Central memory CD8-positive, alpha-beta T cell (primary cell): ENCODE measurements around the gene ANKRD44.
"Not testable (repeated sequence)": the region's sequence is repeated elsewhere in the genome, so short reads cannot be mapped to it uniquely, and the experiment has no call there.

Source experiments
- ATAC-seq: fragments of 150-1000 bp; cut with Tn5 transposase; replicated peaks from 2 replicates; pipeline ENCODE4 v1.10.0; 2022; ENCODE audit warnings: mild to moderate bottlenecking, moderate FRiP score, moderate number of reproducible peaks; ENCODE audit not compliant: poor library complexity, severe bottlenecking; ENCODE audit errors: extremely low read depth
- DNase-seq, 2 donors: peaks; one replicate each; pipeline ENCODE4 v3.0.0; 2021; ENCODE audit warnings: low spot score in 2 of 2
- H3K27ac Mint-ChIP-seq: one replicate; pipeline ENCODE4 v1.8.0; 2022; ENCODE audit warnings: low read depth, mild to moderate bottlenecking, moderate library complexity, mixed read lengths
- H3K27me3 Mint-ChIP-seq: one replicate; pipeline ENCODE4 v1.8.0; 2022; ENCODE audit warnings: mixed read lengths
- H3K36me3 Mint-ChIP-seq: one replicate; pipeline ENCODE4 v1.8.0; 2022; ENCODE audit warnings: mild to moderate bottlenecking, moderate library complexity, mixed read lengths; ENCODE audit not compliant: insufficient read depth
- H3K4me1 Mint-ChIP-seq: one replicate; pipeline ENCODE4 v1.8.0; 2022; ENCODE audit warnings: mixed read lengths
- H3K4me3 Mint-ChIP-seq: one replicate; pipeline ENCODE4 v1.8.0; 2022; ENCODE audit warnings: mild to moderate bottlenecking, moderate library complexity, mixed read lengths
- H3K9me3 Mint-ChIP-seq: one replicate; pipeline ENCODE4 v1.8.0; 2022; ENCODE audit warnings: mixed read lengths

Gene ANKRD44

DNA sequence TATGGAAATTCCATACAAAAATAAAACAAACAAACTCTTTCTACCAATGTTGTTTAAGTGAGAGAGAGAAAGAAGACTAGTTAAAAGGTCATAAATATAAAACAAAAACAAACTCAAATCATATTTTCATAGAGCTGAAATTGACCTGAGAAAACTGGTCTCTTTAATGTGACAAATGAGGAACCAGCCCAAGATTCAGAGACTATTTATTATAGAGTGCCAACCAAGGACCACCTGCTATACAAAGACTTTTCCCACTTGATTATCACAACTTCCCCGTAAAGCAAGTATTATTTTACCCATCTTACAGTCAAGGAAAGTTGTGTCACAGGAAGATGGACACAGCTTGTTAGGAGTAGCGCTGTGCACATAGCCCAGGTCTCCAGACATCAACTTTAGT lies 13.3 kb downstream of the ANKRD44 start:
- ATAC-seq (no peak), DNase-seq (no peak)
- H3K27ac Mint-ChIP-seq, result peak overlapping the region; percentile 93
- H3K9me3 Mint-ChIP-seq, result no peaks in the 10 kb centered on the region
- peak overlapping the region; percentile 58 for H3K4me3 Mint-ChIP-seq
- H3K27me3 Mint-ChIP-seq, result no peaks in the 10 kb centered on the region
- peaks cover 36% of the 10 kb centered on the region for H3K36me3 Mint-ChIP-seq
- peaks cover 97% of the 10 kb centered on the region for H3K4me1 Mint-ChIP-seq

DNA sequence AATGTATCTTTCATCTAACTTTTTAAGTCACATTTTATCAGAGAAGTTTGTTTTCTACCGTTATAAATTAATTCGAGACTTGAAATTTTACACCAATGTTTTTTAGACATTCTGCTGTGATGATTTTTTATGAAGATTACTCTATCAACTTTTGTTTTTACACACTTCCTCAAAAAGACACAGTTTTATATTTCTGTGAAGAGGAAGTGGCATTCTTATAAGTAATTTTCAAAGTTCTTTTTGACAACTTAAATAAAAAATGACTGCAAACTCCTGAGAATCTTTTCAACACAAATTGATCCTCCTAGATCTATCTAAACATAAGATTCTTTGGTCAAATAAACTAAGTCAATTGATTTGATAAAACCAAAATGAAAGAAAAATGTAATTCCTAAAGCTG lies 13.7 kb downstream of the ANKRD44 start:
- H3K4me1 Mint-ChIP-seq, result peaks cover 97% of the 10 kb centered on the region
- ATAC-seq (no peak), DNase-seq (no peak)
- H3K27ac Mint-ChIP-seq, result peak overlapping the region; percentile 93
- peaks cover 36% of the 10 kb centered on the region for H3K36me3 Mint-ChIP-seq
- no peaks in the 10 kb centered on the region for H3K27me3 Mint-ChIP-seq
- peak overlapping the region; percentile 58 for H3K4me3 Mint-ChIP-seq
- no peaks in the 10 kb centered on the region for H3K9me3 Mint-ChIP-seq

DNA sequence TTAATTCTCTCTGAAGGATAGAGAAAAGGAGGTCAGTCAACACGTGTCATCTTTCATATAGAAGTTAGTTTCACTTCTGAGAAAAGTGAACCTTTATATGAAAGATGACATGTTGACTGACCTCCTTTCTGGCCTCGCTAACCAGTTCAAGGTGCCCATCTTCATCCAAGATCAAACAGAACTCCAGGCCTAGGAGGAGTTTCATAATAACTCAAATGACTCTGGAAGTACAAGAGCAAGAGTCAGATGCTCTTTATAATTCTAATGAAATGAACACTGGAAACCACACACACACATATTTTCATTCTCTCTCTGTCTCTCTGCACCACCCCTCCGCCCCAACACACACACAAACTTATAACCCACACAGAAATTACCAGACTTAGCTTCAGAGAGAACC lies 16.3 kb downstream of the ANKRD44 start:
- H3K27me3 Mint-ChIP-seq, result no peaks in the 10 kb centered on the region
- H3K9me3 Mint-ChIP-seq, result no peaks in the 10 kb centered on the region
- H3K36me3 Mint-ChIP-seq, result peaks cover 29% of the 10 kb centered on the region
- H3K4me1 Mint-ChIP-seq, result peaks cover 90% of the 10 kb centered on the region
- DNase-seq (no peak), ATAC-seq (peak; percentile 47)
- peak overlapping the region; percentile 78 for H3K4me3 Mint-ChIP-seq
- peak overlapping the region; percentile 93 for H3K27ac Mint-ChIP-seq

DNA sequence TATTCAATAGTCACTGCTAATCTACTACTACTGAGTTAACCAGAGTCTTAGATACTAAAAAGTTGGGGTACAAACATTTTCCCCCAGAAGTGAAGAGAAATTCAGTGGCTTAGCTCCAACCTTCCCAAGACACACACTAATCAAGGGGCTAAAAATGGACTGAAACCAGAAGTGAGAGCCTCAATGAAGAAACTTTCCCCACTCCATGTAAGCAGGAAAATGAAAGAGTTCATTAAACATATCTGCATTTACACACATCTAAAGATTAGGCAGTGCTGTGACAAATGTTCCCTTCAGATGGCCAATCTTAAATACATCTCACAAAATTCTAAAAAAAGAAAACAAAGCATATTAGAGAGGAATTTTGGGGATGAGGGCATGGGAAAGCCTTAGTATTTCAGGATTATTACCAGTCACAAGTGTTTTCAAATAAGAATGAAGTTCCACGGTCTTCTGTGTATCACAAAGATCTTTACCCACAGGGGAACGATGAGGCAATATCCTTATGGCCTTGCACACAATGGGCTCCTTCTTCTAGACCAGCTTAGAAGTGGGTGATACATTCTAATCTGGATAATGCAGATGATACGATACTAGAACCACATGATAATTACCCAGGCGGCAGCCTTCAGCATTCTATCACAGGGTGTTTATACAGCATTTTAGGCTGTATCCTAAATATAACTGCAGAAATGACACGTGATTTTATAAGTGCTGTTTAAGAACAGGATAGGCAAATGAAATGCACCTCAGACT lies 17.1 kb downstream of the ANKRD44 start:
- peaks cover 87% of the 10 kb centered on the region for H3K4me1 Mint-ChIP-seq

DNA sequence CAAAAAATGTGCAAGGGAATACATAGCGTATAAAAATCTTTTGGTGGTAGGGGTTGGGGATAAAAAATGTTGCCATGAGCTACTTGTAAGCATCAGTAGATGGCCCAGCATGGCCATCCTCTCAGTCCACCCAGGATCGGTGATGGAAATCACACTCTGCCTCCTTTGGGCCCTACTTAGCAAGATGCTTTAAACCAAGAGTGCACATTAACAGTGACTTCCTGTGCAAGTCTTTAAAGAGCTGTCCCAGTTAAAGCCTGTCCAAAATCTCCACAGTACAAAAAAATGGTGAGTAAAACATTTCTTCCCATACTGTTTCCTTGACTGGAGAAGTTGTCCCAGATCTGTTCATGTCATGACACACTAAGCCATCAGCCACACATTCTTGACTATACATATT lies 18.0 kb downstream of the ANKRD44 start:
- peaks cover 86% of the 10 kb centered on the region for H3K4me1 Mint-ChIP-seq
- H3K27me3 Mint-ChIP-seq, result no peaks in the 10 kb centered on the region
- peaks cover 21% of the 10 kb centered on the region for H3K36me3 Mint-ChIP-seq
- peak overlapping the region; percentile 78 for H3K4me3 Mint-ChIP-seq
- no peaks in the 10 kb centered on the region for H3K9me3 Mint-ChIP-seq
- ATAC-seq (peak; percentile 26), DNase-seq (no peak)
- H3K27ac Mint-ChIP-seq, result peak overlapping the region; percentile 93

More for the DNA sequence above, 17.1 kb downstream of the ANKRD44 start:
- ATAC-seq (peak; percentile 79), DNase-seq (no peak)
- Mint-ChIP-seq H3K4me3 (peak overlapping the region; percentile 78), H3K9me3 (no peaks in the 10 kb centered on the region), H3K36me3 (peaks cover 23% of the 10 kb centered on the region), H3K27ac (peak overlapping the region; percentile 93), H3K27me3 (no peaks in the 10 kb centered on the region)

DNA sequence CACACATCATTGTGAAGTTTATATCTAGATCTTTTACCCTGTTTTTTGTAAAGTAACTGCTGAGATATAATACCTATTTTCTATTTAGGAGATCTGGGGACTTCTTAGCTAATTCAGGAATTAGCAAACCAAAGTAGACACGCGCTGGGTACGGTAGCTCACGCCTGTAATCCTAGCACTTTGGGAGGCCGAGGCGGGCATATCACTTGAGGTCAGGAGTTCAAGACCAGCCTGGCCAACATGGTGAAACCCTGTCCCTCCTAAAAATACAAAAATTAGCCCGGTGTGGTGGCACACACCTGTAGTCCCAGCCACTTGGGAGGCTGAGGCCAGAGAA lies 23.0 kb downstream of the ANKRD44 start:
- Mint-ChIP-seq H3K4me3 (peak overlapping the region; percentile 83), H3K27ac (peak overlapping the region; percentile 96), H3K36me3 (peaks cover 13% of the 10 kb centered on the region), H3K4me1 (peaks cover 79% of the 10 kb centered on the region)
- not testable (repeated sequence) for H3K9me3 Mint-ChIP-seq, DNase-seq, H3K27me3 Mint-ChIP-seq, ATAC-seq

DNA sequence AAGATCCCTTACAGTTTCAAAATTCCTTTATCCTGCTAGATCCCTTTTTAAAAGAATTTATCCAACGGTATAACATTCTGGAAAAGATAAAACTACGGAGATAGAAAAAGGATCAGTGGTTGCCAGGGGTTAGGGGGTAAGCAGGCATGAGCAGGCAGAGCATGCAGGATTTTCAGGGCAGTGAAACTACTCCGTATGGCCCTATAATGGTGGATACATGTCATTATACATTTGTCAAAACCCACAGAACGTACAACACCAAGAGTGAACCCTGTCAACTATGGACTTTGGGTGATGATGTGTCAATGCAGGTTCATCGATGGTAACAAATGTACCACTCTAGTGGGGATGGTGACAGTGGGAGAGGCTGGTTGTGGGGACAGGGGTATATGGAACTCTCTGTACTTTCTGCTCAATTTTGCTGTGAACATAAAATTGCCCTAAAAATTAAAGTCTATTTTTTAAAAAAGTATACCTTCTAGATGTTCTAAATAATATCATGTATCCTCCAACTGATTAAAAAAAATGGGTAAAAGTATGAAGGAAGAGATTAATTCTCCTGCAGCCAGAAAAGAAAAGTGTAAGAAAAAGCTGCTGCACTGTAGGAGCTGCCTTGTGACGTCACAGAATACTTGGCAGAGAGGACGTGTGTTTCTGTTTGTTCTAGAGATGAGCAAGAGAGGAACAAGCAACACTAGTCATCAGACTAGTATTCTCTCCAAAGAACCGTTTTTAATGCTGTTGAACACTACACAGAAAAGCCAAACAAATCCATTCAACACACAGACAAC lies 23.6 kb downstream of the ANKRD44 start:
- H3K9me3 Mint-ChIP-seq, result no peaks in the 10 kb centered on the region
- H3K4me1 Mint-ChIP-seq, result peaks cover 79% of the 10 kb centered on the region
- peak; percentile 97 for ATAC-seq
- peaks cover 16% of the 10 kb centered on the region for H3K36me3 Mint-ChIP-seq
- DNase-seq, result peak in 1 of 2 donors; percentile 40
- H3K4me3 Mint-ChIP-seq, result peak overlapping the region; percentile 83
- no peaks in the 10 kb centered on the region for H3K27me3 Mint-ChIP-seq
- peak overlapping the region; percentile 96 for H3K27ac Mint-ChIP-seq

DNA sequence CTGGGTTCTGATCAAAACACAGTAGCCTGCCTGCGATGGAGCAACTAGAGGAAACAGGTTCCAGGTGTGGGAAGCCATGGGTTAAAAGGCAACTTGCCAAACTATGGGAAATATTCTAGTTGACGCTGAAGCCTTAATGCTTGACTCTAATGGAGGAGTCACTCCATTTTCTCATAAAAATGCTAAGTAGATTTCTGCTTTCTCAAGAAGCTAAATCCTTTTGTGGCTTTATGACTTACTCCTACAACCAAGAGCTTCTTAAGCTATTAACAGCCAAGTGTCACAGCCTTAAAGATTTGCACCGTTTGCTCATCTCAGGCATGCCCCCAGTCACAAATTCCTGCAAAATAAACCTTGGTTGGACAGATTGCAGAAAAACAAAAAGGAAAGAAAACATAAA lies 25.2 kb downstream of the ANKRD44 start:
- ATAC-seq (no peak), DNase-seq (no peak)
- peak overlapping the region; percentile 13 for H3K27ac Mint-ChIP-seq
- H3K4me3 Mint-ChIP-seq, result peak overlapping the region; percentile 4
- H3K36me3 Mint-ChIP-seq, result peaks cover 16% of the 10 kb centered on the region
- peaks cover 88% of the 10 kb centered on the region for H3K4me1 Mint-ChIP-seq
- no peaks in the 10 kb centered on the region for H3K27me3 Mint-ChIP-seq
- H3K9me3 Mint-ChIP-seq, result no peaks in the 10 kb centered on the region

DNA sequence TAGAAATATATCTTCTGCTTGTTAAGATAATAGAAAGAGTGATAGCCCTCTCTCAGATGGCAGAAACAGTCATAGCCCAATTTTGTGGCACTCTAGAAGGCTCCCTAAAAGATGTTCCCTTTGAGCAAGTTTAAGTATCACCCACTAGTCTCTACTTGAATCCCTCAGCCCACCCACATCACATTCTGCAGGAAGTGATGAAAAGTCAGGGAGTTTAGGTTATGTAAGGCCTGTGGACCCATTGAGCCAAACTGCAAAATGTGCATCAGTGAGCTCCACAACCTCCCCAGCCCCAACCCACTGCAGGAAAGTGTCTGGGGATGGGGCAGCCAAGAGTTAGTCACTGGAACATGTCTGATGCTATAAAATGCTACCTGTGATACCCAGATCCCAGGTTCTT lies 25.6 kb downstream of the ANKRD44 start:
- Mint-ChIP-seq H3K36me3 (peaks cover 16% of the 10 kb centered on the region), H3K9me3 (no peaks in the 10 kb centered on the region), H3K27me3 (no peaks in the 10 kb centered on the region), H3K4me1 (peaks cover 88% of the 10 kb centered on the region), H3K4me3 (peak overlapping the region; percentile 4), H3K27ac (peak overlapping the region; percentile 13)
- ATAC-seq, result no peak
- DNase-seq, result no peak

DNA sequence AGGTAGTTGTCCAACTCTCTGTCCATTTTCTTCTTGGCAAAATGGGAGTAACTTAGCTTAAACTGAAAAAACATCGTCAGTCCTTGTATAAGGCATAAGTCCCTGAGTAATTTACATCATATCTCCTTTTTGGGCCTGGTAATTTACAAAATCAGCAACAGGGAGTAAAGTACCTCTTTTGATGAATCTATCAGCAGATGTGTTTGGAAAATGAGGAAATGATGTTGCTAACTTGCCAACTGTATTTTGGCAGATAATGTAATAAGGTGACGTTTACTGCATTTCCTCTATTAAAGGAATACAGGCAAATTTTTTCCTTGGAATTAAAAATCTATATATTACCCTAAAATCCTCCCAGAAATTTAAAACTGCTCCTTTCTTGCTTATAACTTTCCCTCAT lies 29.2 kb downstream of the ANKRD44 start:
- Mint-ChIP-seq H3K4me3 (peak overlapping the region; percentile 57), H3K27ac (peak overlapping the region; percentile 76), H3K27me3 (no peaks in the 10 kb centered on the region), H3K36me3 (peaks cover 18% of the 10 kb centered on the region), H3K4me1 (peaks cover 88% of the 10 kb centered on the region), H3K9me3 (no peaks in the 10 kb centered on the region)
- DNase-seq (no peak), ATAC-seq (no peak)

DNA sequence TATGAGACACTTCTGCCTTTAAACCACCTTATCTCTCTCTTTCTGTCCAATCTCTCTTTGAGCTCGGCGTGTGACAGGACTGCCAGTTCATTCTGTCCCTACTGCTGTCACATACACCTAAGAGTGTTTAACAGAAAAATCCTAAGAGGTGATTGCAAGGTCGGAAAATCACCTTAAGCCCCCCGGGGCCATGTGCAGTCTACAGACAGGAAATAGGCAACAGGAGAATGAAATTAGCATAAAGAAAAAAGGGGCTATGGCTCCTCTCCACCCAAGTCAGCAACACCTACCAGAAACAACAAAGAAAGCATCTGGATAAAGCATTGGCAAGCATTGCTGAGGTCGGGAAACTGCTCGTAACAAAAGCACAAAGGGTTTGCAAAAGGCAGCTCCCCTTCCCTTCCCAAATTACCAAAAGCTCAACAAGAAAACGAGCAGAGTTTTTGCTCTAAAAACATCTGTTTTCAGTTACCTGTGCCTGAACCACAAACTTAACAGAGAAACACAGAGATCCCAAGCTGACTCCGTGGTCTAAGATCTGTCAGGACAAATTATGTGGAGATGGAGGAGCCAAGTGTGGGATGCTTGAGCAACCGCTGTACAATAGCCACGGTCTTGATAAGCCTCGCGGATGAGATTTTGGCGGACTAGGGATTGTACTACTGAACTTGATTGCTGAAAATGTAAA lies 30.4 kb downstream of the ANKRD44 start:
- H3K4me1 Mint-ChIP-seq, result peaks cover 83% of the 10 kb centered on the region
- ATAC-seq (peak; percentile 32), DNase-seq (no peak)
- H3K27ac Mint-ChIP-seq, result peak overlapping the region; percentile 76
- H3K4me3 Mint-ChIP-seq, result peak overlapping the region; percentile 57
- no peaks in the 10 kb centered on the region for H3K9me3 Mint-ChIP-seq
- peaks cover 22% of the 10 kb centered on the region for H3K36me3 Mint-ChIP-seq
- no peaks in the 10 kb centered on the region for H3K27me3 Mint-ChIP-seq

DNA sequence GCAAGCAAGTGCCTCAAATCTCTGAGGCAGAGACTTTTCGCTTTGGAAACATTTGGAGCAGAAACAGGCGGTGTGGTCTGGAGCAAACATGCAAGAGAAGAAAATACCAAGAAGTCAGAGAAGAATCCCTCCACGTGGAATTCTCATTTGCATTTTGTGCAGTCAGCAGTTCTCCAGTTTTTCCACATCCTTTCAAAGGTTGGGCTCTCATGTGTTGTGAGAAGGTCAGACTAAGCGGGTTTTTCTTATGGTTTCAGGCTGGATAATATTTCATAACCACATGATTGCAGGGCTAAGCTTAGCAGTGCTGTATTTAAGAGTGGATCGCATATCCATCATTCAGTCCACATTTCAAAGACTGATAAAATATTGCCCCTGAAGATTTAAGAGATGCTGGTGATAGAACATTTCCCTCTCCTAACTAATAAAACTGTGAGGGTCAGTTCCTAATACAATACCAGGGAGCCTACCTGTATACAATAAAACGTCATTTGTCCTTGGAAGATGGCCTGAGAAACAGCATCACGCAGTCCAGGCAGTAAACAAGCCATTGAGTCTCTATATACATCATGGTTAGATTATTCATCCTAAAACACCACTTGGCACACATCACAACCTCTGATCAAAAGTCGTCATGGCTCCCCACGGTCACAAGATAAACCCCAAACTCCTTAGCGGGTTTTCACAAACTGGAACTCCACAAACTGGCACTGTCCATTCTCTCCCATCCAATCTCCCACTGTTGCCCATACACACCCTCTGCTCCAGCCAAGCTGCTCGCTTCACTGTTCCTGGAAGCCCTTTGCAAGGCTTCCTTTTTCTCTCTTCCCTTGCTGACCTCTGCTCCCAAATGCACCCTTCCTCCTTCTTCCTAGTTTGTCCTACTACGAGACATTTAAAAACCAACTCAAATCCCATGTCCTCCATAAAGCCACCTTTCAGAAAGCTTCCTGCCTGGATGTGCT lies 31.5 kb downstream of the ANKRD44 start:
- DNase-seq (no peak), ATAC-seq (no peak)
- Mint-ChIP-seq H3K4me3 (peak overlapping the region; percentile 57), H3K27ac (peak overlapping the region; percentile 76), H3K4me1 (peaks cover 81% of the 10 kb centered on the region), H3K9me3 (no peaks in the 10 kb centered on the region), H3K36me3 (peaks cover 24% of the 10 kb centered on the region), H3K27me3 (no peaks in the 10 kb centered on the region)
